Motor neuron (in vitro differentiated cells): ENCODE results near the gene ADAM15. TPM values are rescaled to one million over a fixed set of nuclear protein-coding genes. Genes with fewer than 3 reads are reported as not detected.

Experiments used
- ATAC-seq, 8 experiments: fragments of 200-7000 bp; cut with Tn5 transposase; replicated peaks in 6 of 8; 2 replicates each; pipeline ENCODE4 v1.8.0; 2021; ENCODE audit warnings: mild to moderate bottlenecking in 8 of 8, moderate library complexity in 8 of 8
- H3K27ac ChIP-seq, 2 donors: fragments of 250-450 bp; sonication (Bioruptor Pico); 2 replicates each; pipeline ENCODE4 v1.9.0; 2021; ENCODE audit warnings: antibody characterized with exemption in 2 of 2, mild to moderate bottlenecking in 2 of 2, moderate library complexity in 1 of 2
- H3K4me1 ChIP-seq, 2 donors: fragments of 250-450 bp; sonication (Bioruptor Pico); replicated peaks in 1 of 2; 2 replicates each; pipeline ENCODE4 v1.6.1; 2021; ENCODE audit warnings: antibody characterized with exemption in 2 of 2, mild to moderate bottlenecking in 2 of 2, moderate library complexity in 1 of 2
- H3K4me3 ChIP-seq, 5 donors: fragments of 250-450 bp; sonication (Bioruptor Pico); 2 replicates each; pipeline ENCODE4 v1.9.0; 2021; ENCODE audit warnings: antibody characterized with exemption in 5 of 5, mild to moderate bottlenecking in 5 of 5, moderate library complexity in 4 of 5
- WGBS, 10 experiments: fragments of 450-650 bp; shearing (Covaris generic); methylation state at CpG; one replicate each; pipeline ENCODE4 v1.0.0; 2022; 5-methylcytosine and 5-hydroxymethylcytosine counted together
- in situ Hi-C, 9 experiments: fragments of 400-800 bp; cut with MboI; loops; one replicate each; pipeline ENCODE4 v1.15.0; 2021; ENCODE audit warnings: low sequenced_read_pairs in 9 of 9, low pct_unique_long_range_greater_than_20kb in 2 of 9; ENCODE audit not compliant: unreplicated experiment in 9 of 9
- total RNA-seq, 8 experiments: library from RNA; unstranded; fragments of 300-600 nt; gene quantifications; 2 replicates each; pipeline versions ENCODE4 v1.2.3 to v1.2.4, GENCODE V29; 2022

ADAM15 gene
- 10 to 100 TPM; 15.7 to 76.9 (median 28.1) TPM for total RNA-seq

GRCh38 chr1:155050560-155051341 is at the start of gene ADAM15:
Gene ADAM15 (plus strand): TSS chr1:155051316. CDS start chr1:155051387, 71 bp downstream.
- Histone ChIP-seq H3K4me1 (peaks cover 20 to 21% of the 10 kb centered on the region in 2 donors), H3K27ac (peak within 1 kb of the TSS; percentile 47 to 56), H3K4me3 (peak within 1 kb of the TSS; percentile 51 to 66 (median 64))
- ATAC-seq = peak; percentile 70 to 85 (median 81)
- WGBS, 10 experiments = 0 to 2% (median 1%) methylated on average over 3 to 32 of the region's 99 CpGs; no CpG with 5 or more reads in 4 of the 10 experiments
- in situ Hi-C loops = loop anchor here in 5 of 9 experiments (25.0 kb wide), 3 partner anchors 88 to 563 kb away; partner anchors contain the start of genes CHRNB2 (in 3 of the 5), UBE2Q1 (in 3 of the 5), CKS1B (in 2 of the 5) and PBXIP1 (in 2 of the 5)

- peaks cover 16 to 24% of the 10 kb centered on the region in 2 donors for H3K4me1 ChIP-seq
- peak overlapping the region; percentile 49 to 74 (median 56) for H3K4me3 ChIP-seq
- 0% methylated on average over 2 of the region's 11 CpGs; no CpG with 5 or more reads in 8 of the 10 experiments for WGBS, 10 experiments
- H3K27ac ChIP-seq = peak overlapping the region; percentile 86 to 87
- in situ Hi-C loops = no loop called here
- peak in 1 of 8 experiments; percentile 6 for ATAC-seq
Measured at GRCh38 chr1:155001425-155001674, 49.8 kb upstream of the ADAM15 start.

- Histone ChIP-seq H3K4me1 (peaks cover 16 to 24% of the 10 kb centered on the region in 2 donors), H3K4me3 (peak overlapping the region; percentile 49 to 74 (median 56)), H3K27ac (peak overlapping the region; percentile 86 to 87)
- in situ Hi-C loops = no loop called here
- peak; percentile 65 to 76 (median 68) for ATAC-seq
- 0% methylated on average over 5 of the region's 38 CpGs; no CpG with 5 or more reads in 9 of the 10 experiments for whole genome bisulfite sequencing, 10 experiments
Measured at GRCh38 chr1:155001675-155002463, 49.2 kb upstream of the ADAM15 start.

GRCh38 chr1:155002464-155003226 is 48.5 kb upstream of the ADAM15 start, which contains the start of gene ZBTB7B:
Gene ZBTB7B (plus strand): TSS chr1:155002802. CDS start chr1:155014661, 11,859 bp downstream.
- H3K4me1 ChIP-seq = peaks cover 16 to 24% of the 10 kb centered on the region in 2 donors
- H3K27ac ChIP-seq = peak within 1 kb of the TSS; percentile 91 to 93
- in situ Hi-C loops = no loop called here
- ATAC-seq = peak in 4 of 8 experiments; percentile 0 to 6 (median 3)
- 0 to 6% (median 4%) methylated on average over 1 to 11 of the region's 35 CpGs; no CpG with 5 or more reads in 6 of the 10 experiments for WGBS, 10 experiments
- peak within 1 kb of the TSS; percentile 49 to 74 (median 56) for H3K4me3 ChIP-seq

- H3K27ac ChIP-seq = peak overlapping the region; percentile 91 to 93
- in situ Hi-C loops = no loop called here
- ATAC-seq = no peak
Measured at GRCh38 chr1:155003227-155003765, 47.8 kb upstream of the ADAM15 start.

GRCh38 chr1:155003766-155004351 is 47.3 kb upstream of the ADAM15 start:
- peak in 7 of 8 experiments; percentile 0 to 21 (median 6) for ATAC-seq

More at GRCh38 chr1:155003227-155003765, 47.8 kb upstream of the ADAM15 start:
- peak overlapping the region; percentile 44 to 70 (median 54) for H3K4me3 ChIP-seq
- H3K4me1 ChIP-seq = peaks cover 19 to 26% of the 10 kb centered on the region in 2 donors
- 0 to 3% (median 0%) methylated on average over 1 to 9 of the region's 37 CpGs; no CpG with 5 or more reads in 7 of the 10 experiments for WGBS, 10 experiments

GRCh38 chr1:155004352-155005075 is 46.6 kb upstream of the ADAM15 start:
- WGBS, 10 experiments = 0 to 100% (median 47%) methylated on average over 1 to 4 of the region's 5 CpGs; no CpG with 5 or more reads in 5 of the 10 experiments
- Histone ChIP-seq H3K4me3 (peak overlapping the region; percentile 44 to 70 (median 54)), H3K27ac (peak overlapping the region; percentile 91 to 93), H3K4me1 (peaks cover 19 to 30% of the 10 kb centered on the region in 2 donors)
- peak in 3 of 8 experiments; percentile 1 to 28 (median 20) for ATAC-seq
- in situ Hi-C loops = no loop called here

More at GRCh38 chr1:155003766-155004351, 47.3 kb upstream of the ADAM15 start:
- WGBS, 10 experiments = 0 to 2% methylated on average over 5 to 8 of the region's 34 CpGs; no CpG with 5 or more reads in 8 of the 10 experiments
- peak overlapping the region; percentile 44 to 70 (median 54) for H3K4me3 ChIP-seq
- peak overlapping the region; percentile 91 to 93 for H3K27ac ChIP-seq
- in situ Hi-C loops = no loop called here
- H3K4me1 ChIP-seq = peaks cover 20 to 29% of the 10 kb centered on the region in 2 donors

- WGBS, 10 experiments = 79 to 100% (median 98%) methylated on average over 1 to 8 of the region's 17 CpGs; no CpG with 5 or more reads in 6 of the 10 experiments
- no peak for ATAC-seq
- in situ Hi-C loops = no loop called here
- H3K27ac ChIP-seq = peak overlapping the region; percentile 91 to 93
- H3K4me3 ChIP-seq = peak overlapping the region in 3 of 5 donors; percentile 49 to 70 (median 54)
- peaks cover 19 to 22% of the 10 kb centered on the region in 2 donors for H3K4me1 ChIP-seq
Measured at GRCh38 chr1:155005076-155006011, 45.8 kb upstream of the ADAM15 start.

- Histone ChIP-seq H3K27ac (no peak overlapping the region), H3K4me3 (no peak overlapping the region), H3K4me1 (peaks cover 28 to 33% of the 10 kb centered on the region in 2 donors)
- WGBS, 10 experiments = 60 to 86% (median 83%) methylated on average over 1 of the region's 2 CpGs; no CpG with 5 or more reads in 7 of the 10 experiments
- in situ Hi-C loops = no loop called here
- no peak for ATAC-seq
Measured at GRCh38 chr1:155006601-155007101, 44.5 kb upstream of the ADAM15 start.

GRCh38 chr1:155007251-155007828 is 43.8 kb upstream of the ADAM15 start:
- in situ Hi-C loops = no loop called here
- Histone ChIP-seq H3K4me3 (no peak overlapping the region), H3K4me1 (peaks cover 33 to 39% of the 10 kb centered on the region in 2 donors), H3K27ac (no peak overlapping the region)
- no peak for ATAC-seq
- 57 to 100% methylated on average over 1 of the region's 6 CpGs; no CpG with 5 or more reads in 8 of the 10 experiments for WGBS, 10 experiments
